ENCODE measurements around the gene MMP27. TPM values are rescaled to one million over a fixed set of nuclear protein-coding genes. Genes with fewer than 3 reads are reported as not detected.

MMP27 gene
- not detected in 2 replicates for total RNA-seq

GRCh38 chr11:102705626-102706025 is at the start of gene MMP27:
Gene MMP27, minus strand, starts transcription at chr11:102705769. Its CDS starts 55 bp downstream, at chr11:102705714.

GRCh38 chr11:102724904-102725500 is 19.4 kb upstream of the MMP27 start, which contains the start of gene MMP8:
Gene MMP8, minus strand, starts transcription at chr11:102724954. Its CDS starts 99 bp downstream, at chr11:102724855.

Other genes with a start within 250 kb of the MMP27 start
- not detected in 2 replicates for gene MMP7, start 175.0 kb downstream of the MMP27 start, total RNA-seq
- not detected in 2 replicates for gene MMP20, start 80.4 kb downstream of the MMP27 start, total RNA-seq
- 0.22 TPM in 1 of 2 replicates, not detected in the other for gene MMP8, start 19.2 kb upstream of the MMP27 start, total RNA-seq
- gene MMP10, start 74.9 kb upstream of the MMP27 start, total RNA-seq: 0.54 and 0.65 TPM in 2 replicates
- 13.7 and 21.8 TPM in 2 replicates for gene MMP1, start 92.4 kb upstream of the MMP27 start, total RNA-seq
- gene MMP3, start 137.8 kb upstream of the MMP27 start, total RNA-seq: 33.3 and 99.6 TPM in 2 replicates
- gene MMP12, start 169.2 kb upstream of the MMP27 start, total RNA-seq: 0.11 and 0.26 TPM in 2 replicates
- gene MMP13, start 250.0 kb upstream of the MMP27 start, total RNA-seq: 1.6 and 5.7 TPM in 2 replicates